HFF-Myc (cell line): ENCODE data around the gene ZMAT2.
"Not testable (repeated sequence)": the region's sequence is repeated elsewhere in the genome, so short reads cannot be mapped to it uniquely, and the experiment has no call there.

Source experiments
- DNase-seq: peaks from one replicate; pipeline ENCODE4 v3.0.0-alpha.2; 2011; ENCODE audit warnings: low read depth; ENCODE audit errors: extremely low read depth
- H3K4me3 ChIP-seq: replicated peaks from 2 replicates; pipeline ENCODE4 v1.5.1; 2011; ENCODE audit warnings: low read depth, mild to moderate bottlenecking, control low read depth, low read length
- CTCF ChIP-seq: IDR thresholded peaks from 2 replicates; pipeline ENCODE4 v1.5.1; 2012; ENCODE audit warnings: mild to moderate bottlenecking, low read depth, low read length, control low read depth; ENCODE audit errors: missing control alignments

ZMAT2 gene

GRCh38 chr5:140711794-140712193 lies 11.5 kb downstream of the ZMAT2 start:
- TF ChIP-seq CTCF: no peak
- H3K4me3 ChIP-seq: no peak overlapping the region
- no peak for DNase-seq

GRCh38 chr5:140713562-140714094 lies 13.4 kb downstream of the ZMAT2 start:
- no peak for TF ChIP-seq CTCF
- DNase-seq: no peak
- no peak overlapping the region for H3K4me3 ChIP-seq

- DNase-seq, H3K4me3 ChIP-seq: not testable (repeated sequence)
Observed at GRCh38 chr5:140716238-140716637, 16.0 kb downstream of the ZMAT2 start.

- no peak for TF ChIP-seq CTCF
- H3K4me3 ChIP-seq: peak overlapping the region; percentile 45
- no peak for DNase-seq
Observed at GRCh38 chr5:140718266-140718592, 18.0 kb downstream of the ZMAT2 start.

- not testable (repeated sequence) for DNase-seq, H3K4me3 ChIP-seq
Observed at GRCh38 chr5:140720738-140721137, 20.5 kb downstream of the ZMAT2 start.

- not testable (repeated sequence) for H3K4me3 ChIP-seq, DNase-seq
Observed at GRCh38 chr5:140721395-140721794, 21.1 kb downstream of the ZMAT2 start.

GRCh38 chr5:140725799-140726471 lies 25.7 kb downstream of the ZMAT2 start:
- peak; percentile 91 for DNase-seq

GRCh38 chr5:140733098-140733497 lies 32.9 kb downstream of the ZMAT2 start:
- no peak for DNase-seq
- TF ChIP-seq CTCF: no peak
- no peak overlapping the region for H3K4me3 ChIP-seq

More at GRCh38 chr5:140725799-140726471, 25.7 kb downstream of the ZMAT2 start:
- peak overlapping the region; percentile 60 for H3K4me3 ChIP-seq
- no peak for TF ChIP-seq CTCF
